ENCODE data around the gene SEPTIN5.

Gene SEPTIN5

GRCh38 chr22:19763458-19764298, 49.4 kb downstream of the SEPTIN5 start:
- no peak for DNase-seq

GRCh38 chr22:19764299-19764593, 49.9 kb downstream of the SEPTIN5 start:
- DNase-seq = no peak

GRCh38 chr22:19764636-19765476, 50.6 kb downstream of the SEPTIN5 start:
- DNase-seq = no peak

GRCh38 chr22:19765477-19766239, 51.4 kb downstream of the SEPTIN5 start:
- DNase-seq = no peak

GRCh38 chr22:19766240-19766510, 51.9 kb downstream of the SEPTIN5 start:
- DNase-seq = no peak

- DNase-seq = peak; percentile 46
Measured at GRCh38 chr22:19766511-19767426, 52.5 kb downstream of the SEPTIN5 start.

- no peak for DNase-seq
Measured at GRCh38 chr22:19767427-19768341, 53.4 kb downstream of the SEPTIN5 start.

- no peak for DNase-seq
Measured at GRCh38 chr22:19769393-19769715, 55.1 kb downstream of the SEPTIN5 start.

GRCh38 chr22:19770349-19771220, 56.3 kb downstream of the SEPTIN5 start:
- no peak for DNase-seq

GRCh38 chr22:19772422-19772672, 58.0 kb downstream of the SEPTIN5 start:
- no peak for DNase-seq

All from GDM1 (cell line).